DMS 273 (cell line): ENCODE measurements around the gene ELAVL4.

ENCODE experiments used
- DNase-seq: peaks from one replicate; lab custom pipeline; 2025; ENCODE audit not compliant: unreplicated experiment; lab: John Stamatoyannopoulos, UW

Gene ELAVL4

DNA sequence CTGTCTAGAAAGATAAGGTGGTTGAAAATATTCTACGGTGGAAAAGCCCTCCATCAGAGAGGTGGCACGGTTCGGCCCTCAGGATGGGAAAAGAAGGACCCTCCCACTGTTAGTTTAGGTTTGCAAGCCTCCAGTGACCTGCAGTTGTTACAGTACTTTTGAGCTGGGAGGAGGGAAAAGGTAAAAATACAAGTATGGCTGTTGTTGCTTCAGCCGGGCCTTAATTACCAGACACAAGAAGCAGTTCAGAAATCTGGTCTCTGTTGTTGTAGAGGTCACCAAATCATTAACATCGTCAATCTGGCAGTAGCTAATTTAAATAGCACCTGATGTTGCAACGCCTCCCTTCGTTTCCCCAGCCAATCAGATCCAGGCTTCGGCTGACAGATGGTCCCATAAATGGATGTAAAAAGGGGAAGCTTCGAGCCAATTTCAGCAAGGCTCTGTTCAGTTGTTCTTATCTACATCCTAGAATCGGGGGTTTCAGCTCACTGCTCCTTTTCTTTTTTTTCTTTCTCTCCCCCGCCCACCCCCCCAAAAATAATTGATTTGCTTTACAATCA is at the start of gene ELAVL4:
ELAVL4 (plus strand) TSS at position 424 of the 563 bp plus-strand sequence. CDS start 270 bp downstream, outside the sequence.
- DNase-seq: peak; percentile 90

DNA sequence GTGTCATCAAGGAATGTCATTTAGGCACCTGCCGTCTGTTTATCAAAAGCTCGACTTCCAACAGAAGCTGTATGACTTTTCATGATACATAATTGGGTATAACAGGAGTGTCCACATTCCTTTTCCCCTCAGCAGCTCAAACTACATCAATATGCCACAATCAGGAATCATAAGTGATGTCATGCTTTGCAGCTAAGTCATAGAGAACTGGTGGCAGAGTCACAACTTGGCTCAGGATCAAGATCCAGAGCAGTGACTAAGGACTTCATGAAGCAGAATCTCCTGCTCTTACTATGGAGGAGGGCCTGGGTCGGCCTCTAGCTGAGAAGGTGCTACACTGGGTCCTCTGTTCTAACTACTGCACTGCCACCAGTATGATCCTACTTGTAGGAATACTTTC is 48.4 kb upstream of the ELAVL4 start:
- peak; percentile 4 for DNase-seq

- DNase-seq: peak; percentile 17
Measured at GRCh38 chr1:50066806-50067205, 41.9 kb upstream of the ELAVL4 start.

DNA sequence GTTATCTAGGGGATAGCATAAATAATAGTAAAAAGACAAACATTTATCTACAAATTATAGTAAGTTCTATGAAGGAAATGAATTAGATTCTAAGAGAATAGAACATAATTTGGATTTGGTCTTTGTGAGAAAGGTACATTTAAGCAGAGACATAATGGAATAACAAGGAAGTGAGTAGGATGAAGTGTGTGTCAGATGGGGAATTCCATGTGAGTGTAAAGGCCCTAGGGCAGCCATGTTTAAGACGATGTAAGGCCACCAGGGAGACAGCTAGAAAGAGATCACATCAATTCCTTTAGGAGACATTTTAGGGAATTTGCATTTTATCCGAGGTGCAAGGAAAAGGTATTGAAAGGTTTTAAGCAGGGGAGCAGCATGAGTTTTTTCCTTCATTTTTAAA is 33.8 kb upstream of the ELAVL4 start:
- DNase-seq: no peak

- no peak for DNase-seq
Measured at GRCh38 chr1:50077273-50077672, 31.4 kb upstream of the ELAVL4 start.

DNA sequence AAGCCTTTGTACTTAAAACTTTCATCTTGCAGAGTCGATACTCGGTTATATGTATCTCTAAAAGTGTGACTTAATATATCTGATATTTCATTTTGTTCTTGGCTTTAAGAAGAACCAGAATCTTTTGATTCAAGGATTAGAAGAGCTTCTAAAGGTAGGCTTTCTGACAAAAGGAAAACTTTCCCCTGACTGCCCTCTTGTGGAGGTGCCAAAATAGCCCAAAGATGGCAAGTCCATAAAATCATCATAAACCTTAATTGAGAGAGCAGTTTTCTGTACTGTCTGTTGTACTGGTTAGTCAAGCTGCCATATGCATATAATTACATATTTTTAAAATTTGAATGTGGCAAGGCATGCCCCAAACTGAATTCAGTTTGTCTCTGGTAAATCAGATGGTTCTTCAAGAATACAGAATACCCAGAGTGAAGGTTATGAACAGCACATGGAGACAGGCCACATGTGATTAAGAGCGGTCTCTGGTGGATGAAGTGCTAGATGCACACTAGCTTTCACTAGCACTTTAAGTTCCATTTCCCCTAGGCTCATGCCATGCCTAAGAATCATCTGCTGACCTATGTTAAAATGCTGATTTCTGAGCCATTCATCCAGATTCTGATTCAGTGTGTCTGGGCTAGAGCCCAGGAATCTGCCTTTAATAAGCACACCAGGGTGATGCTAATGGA is 27.7 kb upstream of the ELAVL4 start:
- peak; percentile 80 for DNase-seq

DNA sequence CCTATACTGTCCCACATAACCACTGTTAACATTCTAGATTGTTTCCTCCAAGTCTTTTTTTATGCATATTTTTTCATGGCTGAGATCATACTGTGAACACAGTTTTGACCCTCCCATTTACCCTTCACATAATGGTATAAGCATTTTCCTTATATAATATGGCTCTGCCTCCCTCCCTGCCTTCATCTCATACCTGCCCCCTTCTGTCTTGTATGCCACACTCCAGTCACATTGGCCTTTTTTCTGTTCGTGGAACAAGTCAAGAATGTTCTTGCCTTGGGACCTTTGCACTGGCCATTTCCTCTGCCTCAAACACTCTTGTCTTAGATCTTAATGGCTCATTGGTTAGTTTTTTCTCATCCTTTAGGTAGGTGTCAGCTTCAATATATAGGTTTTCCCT is 24.3 kb upstream of the ELAVL4 start:
- DNase-seq: peak; percentile 4

GRCh38 chr1:50091068-50091467 is 17.7 kb upstream of the ELAVL4 start:
- peak; percentile 7 for DNase-seq

DNA sequence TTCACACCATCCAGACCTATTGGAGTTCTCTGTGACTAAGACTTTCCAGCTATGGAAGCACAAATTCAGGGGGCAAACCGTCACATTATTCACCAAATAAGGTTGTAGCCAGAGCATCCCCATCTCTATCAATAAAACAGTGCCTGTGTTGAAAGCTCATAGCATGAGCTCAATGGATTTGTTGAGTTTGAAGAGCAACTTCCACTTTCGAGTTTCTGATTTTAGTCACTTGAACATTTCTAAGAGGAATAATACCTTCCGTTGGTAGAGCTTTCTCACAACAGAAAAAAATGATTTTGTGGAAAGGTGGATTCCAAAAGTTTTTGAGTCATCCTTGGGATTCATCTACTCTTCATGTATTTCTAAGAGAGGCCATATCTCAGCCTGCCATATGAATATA is 13.0 kb upstream of the ELAVL4 start:
- no peak for DNase-seq

GRCh38 chr1:50097021-50097679 is 11.6 kb upstream of the ELAVL4 start:
- no peak for DNase-seq

DNA sequence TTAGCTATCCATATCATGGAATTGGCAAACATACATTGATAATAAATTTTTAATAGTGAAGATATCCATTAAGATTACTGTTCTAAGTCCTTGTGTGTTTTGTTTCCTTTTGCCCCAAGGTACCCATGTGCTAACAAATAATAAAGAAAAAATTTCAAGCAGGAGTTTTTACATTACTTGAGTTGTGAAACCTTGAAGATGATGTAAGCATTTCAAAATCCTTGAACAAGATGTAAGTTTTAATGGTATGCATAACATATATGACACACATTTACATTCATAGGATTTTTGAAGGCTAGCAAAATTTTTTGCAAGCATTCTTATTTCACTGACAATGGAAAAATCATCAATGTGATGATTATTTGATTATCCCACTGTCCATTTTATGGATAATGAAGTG is 10.9 kb upstream of the ELAVL4 start:
- no peak for DNase-seq

DNA sequence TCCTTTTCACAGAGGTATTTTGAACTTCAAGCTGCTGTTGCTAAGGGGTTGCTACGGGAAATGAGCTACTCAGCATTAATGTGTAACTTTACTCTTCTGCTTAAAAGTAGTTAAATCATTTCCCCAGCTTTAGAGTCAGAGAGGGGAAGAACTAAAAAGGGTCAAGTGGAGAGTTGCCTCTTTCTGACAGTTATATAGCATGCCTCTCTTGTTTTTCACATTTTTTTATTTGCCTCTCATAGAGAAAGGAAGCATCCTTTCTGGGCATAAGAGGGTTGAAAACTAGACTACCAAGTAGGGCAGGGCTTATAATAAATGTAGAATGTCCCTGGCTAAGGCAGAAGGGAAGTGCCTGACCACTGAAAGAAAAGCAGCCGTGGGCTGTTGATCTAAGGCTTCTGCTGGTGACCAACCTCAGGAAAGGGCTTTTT is 10.1 kb upstream of the ELAVL4 start:
- peak; percentile 5 for DNase-seq

DNA sequence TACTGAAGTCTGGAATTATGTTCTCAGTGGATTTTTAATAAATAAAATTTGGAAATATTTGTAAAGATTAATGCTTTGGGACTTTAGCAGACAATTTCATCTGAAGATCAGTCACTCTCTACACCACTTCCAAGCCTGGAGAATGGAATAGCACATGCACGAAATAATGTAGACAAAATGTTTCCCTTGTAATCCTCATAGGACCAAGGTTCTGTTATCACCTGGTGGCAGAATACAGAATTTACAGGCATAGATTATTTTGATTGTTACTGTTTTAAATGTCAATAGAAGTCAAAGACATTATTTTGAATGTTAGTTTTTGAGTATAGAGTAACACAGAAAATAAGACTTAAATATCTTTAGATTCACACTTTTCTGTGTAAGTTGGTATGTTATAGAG is 9.1 kb upstream of the ELAVL4 start:
- DNase-seq: no peak

DNA sequence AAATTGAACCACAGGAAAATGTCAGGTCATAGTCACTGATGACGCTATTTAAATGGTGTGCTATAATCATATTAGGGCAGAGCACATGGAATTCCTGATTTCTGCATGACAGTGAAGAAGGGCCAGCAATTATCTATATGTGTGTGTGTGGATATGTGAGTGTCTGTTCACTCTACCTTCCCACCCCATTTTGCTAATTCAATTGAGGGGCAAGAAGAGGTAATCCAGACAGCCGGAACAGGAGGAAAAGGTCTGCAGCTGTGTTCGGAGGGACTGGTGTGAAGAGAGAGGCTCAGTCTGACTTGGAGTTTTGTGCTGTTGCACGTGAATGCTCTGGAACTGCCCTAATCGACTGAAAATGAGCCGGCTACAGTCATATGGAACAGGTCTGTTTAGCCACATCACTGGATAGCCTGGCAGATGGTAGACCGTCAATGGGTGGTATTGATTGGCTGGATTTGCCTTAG is 5.1 kb upstream of the ELAVL4 start:
- peak; percentile 23 for DNase-seq

- peak; percentile 77 for DNase-seq
Measured at GRCh38 chr1:50105433-50105832, 3.3 kb upstream of the ELAVL4 start.

- DNase-seq: peak; percentile 91
Measured at GRCh38 chr1:50106095-50106761, 2.5 kb upstream of the ELAVL4 start.

GRCh38 chr1:50109116-50109515 is 396 bp downstream of the ELAVL4 start:
- DNase-seq: no peak

DNA sequence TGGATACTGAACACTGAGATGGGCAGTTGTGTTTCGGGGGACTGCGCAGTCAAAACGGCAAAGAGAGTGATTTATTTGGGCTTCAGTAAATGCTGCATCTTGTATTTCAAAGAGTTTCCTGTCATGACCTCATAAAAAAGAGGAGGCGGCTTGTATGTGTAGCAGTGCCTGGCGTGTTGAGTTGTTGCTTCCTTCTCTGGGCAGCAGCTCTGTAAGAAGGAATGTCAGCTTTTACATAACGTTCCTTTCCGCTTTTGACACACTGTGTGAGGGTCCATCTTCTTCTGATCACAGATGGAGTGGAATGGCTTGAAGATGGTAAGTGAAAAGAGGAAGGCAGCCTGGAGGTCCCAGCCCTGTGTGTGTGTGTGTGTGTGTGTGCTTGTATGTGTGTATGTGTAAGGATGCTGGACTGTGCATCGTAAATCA is 941 bp downstream of the ELAVL4 start:
- DNase-seq: peak; percentile 72

- DNase-seq: peak; percentile 50
Measured at GRCh38 chr1:50110151-50110550, 1.4 kb downstream of the ELAVL4 start.

DNA sequence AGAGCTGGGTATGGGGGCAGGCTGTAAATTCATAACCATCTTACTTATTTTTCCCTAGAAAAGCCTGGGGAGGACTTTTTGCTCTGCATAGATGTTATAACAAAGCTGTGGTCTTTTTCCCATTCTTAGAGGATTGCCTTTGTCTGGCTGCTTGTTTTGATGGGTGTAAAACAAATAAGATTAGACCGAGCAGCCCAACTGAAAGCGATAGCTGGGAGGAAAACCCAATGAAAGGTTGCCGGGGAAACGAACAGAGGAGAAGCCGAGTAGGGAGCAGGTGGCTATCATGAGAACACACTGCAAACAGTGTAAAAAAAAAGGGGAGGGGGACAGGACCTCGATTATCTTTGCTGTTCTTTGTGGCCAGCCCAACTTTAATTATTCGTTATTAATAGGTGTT is 1.9 kb downstream of the ELAVL4 start:
- DNase-seq: peak; percentile 86

GRCh38 chr1:50111503-50111902 is 2.8 kb downstream of the ELAVL4 start:
- DNase-seq: no peak

DNA sequence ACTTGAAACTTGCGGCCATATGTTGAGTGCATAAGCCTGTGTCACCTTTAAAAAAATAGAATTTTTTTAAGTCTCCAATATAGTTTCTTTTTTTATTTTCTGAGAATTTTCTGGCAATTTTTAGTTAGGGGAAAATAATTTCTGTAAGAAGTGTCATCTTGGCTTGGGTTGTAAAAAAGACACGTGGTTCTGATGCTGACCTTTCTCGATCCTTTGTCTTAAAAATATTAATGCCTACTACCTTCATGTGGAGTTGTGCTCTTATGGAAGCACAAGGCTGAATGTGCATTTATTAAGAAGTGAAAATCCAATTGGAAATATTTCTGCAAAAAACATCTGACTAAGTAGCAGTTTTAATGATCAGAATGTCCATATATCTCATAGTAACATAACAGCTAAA is 3.5 kb downstream of the ELAVL4 start:
- no peak for DNase-seq
